GM12891 (cell line): Measurements from ENCODE around the gene CCDC8.
"Not testable (repeated sequence)": the region's sequence is repeated elsewhere in the genome, so short reads cannot be mapped to it uniquely, and the experiment has no call there.

Source experiments
- DNase-seq: peaks from one replicate; pipeline ENCODE4 v3.0.0; 2011; ENCODE audit warnings: low spot score; ENCODE audit not compliant: insufficient read length
- FAIRE-seq: peaks from 2 replicates; lab custom pipeline; 2011; peaks lifted over from hg19 to GRCh38; lab: Jason Lieb, UNC
- PAX5 ChIP-seq: IDR thresholded peaks from 2 replicates; pipeline ENCODE4 v1.6.1; 2011; ENCODE audit warnings: low read length, moderate library complexity, mild to moderate bottlenecking; ENCODE audit not compliant: insufficient read depth, severe bottlenecking
- POLR2A ChIP-seq: IDR thresholded peaks from 2 replicates; pipeline ENCODE4 v1.6.1; 2011; ENCODE audit warnings: low read depth, low read length, control low read depth
- POLR2AphosphoS5 ChIP-seq: IDR thresholded peaks from 2 replicates; pipeline ENCODE4 v1.6.1; 2011; ENCODE audit warnings: low read depth, low read length, control low read depth
- POU2F2 ChIP-seq: IDR thresholded peaks from 2 replicates; pipeline ENCODE4 v1.6.1; 2011; ENCODE audit warnings: low read depth, mild to moderate bottlenecking, control low read depth, low read length, moderate library complexity
- SPI1 ChIP-seq: IDR thresholded peaks from 2 replicates; pipeline ENCODE4 v1.6.1; 2011; ENCODE audit warnings: low read depth, low read length, control low read depth
- TAF1 ChIP-seq: IDR thresholded peaks from 2 replicates; pipeline ENCODE4 v1.6.1; 2011; ENCODE audit warnings: low read depth, low read length, control low read depth

CCDC8 gene

DNA sequence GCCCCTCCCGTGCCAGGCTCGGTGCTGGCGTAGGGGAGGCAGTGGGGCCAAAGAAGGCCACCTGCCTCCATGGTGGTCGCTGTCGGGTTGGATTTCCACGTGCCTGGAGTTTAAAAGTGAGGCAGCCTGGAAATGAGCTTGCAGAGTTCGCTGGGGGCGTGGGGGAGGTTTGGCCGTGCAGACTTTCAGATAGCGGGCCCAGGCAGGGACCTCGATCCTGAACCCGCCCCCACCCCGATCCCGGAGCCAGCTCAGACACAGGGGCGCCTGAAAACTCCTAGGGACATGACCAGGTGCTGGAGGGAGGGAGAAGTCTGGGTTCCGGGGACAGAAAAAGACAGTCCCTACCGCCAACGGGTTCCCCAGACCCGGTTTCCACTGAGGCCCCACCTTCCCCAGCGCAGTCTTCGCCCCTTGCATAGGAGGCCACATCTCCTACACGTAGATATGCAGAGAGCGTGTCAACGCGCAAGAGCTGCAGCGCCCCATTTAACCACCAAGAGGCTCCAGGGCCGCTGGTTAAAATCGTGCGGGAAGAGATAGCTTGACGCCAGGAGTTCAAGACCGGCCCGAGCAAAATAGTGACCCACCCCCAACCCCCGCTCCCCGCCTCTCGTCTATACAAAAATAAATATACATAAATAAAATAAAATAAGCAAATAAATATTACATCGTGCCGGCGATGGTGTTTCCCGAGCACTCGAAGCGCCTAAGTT, 8.5 kb downstream of the CCDC8 start:
- DNase-seq (no peak), FAIRE-seq (no peak)
- TF ChIP-seq TAF1 (no peak), SPI1 (no peak), POU2F2 (no peak), PAX5 (no peak), POLR2AphosphoS5 (no peak), POLR2A (no peak)

DNA sequence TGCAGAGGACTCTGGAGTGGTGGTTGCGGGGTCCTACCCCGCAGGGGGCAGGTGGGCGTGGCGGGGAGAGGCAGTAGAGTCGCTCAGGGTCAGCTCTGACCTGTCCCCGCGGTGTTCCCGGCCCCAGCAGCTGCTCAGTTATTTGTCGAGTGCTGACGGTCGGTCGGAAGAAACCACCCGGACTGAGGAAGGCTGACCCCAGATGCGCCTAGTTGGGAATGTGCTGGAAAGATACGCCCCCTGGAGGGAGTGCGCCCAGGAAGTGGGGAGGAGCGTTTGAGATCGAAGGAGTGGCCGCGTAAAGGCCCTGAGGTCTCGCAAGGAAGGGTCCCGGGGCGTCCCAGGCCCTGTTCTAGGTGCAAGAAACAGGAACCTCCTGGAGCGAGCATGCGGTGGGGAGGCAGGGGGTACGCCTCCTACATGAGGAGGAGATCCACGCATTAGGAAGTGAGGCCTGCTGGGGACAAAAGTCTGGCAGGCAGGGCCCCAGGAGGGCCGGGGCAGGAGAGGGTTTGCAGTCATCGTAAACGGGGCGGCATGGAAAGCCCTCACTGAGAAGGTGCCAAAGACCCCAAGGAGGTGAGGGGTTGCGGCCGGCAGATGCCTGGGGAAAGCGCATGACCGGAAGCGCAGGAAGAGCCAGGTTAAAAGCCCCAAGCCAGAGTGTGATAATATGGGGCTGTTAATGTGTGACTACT, 9.2 kb downstream of the CCDC8 start:
- FAIRE-seq (no peak), DNase-seq (no peak)
- no peak for TF ChIP-seq PAX5
- TF ChIP-seq POU2F2 = no peak
- no peak for TF ChIP-seq SPI1
- TF ChIP-seq POLR2AphosphoS5 = no peak
- no peak for TF ChIP-seq POLR2A
- no peak for TF ChIP-seq TAF1

DNA sequence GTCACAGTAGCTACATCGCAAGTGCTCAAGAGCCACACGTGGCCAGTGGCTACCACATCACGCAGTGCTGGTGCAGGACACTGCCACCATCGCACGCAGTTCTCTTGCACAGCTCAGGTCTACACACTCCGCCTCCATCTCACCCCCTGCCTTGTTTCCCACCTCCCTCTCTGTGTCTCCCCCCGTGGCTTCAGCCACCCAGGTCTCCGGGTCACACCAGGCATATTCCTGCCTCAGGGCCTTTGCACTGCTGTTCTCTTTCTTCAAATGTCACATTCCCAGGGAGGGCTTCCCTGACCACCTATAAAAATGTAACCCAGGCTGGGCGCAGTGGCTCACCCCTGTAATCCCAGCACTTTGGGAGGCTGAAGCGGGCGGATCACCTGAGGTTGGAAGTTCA, 10.6 kb downstream of the CCDC8 start:
- DNase-seq = no peak
- TF ChIP-seq SPI1 (no peak), POLR2A (no peak), POLR2AphosphoS5 (no peak), TAF1 (no peak), PAX5 (no peak), POU2F2 (no peak)
- FAIRE-seq = no peak

DNA sequence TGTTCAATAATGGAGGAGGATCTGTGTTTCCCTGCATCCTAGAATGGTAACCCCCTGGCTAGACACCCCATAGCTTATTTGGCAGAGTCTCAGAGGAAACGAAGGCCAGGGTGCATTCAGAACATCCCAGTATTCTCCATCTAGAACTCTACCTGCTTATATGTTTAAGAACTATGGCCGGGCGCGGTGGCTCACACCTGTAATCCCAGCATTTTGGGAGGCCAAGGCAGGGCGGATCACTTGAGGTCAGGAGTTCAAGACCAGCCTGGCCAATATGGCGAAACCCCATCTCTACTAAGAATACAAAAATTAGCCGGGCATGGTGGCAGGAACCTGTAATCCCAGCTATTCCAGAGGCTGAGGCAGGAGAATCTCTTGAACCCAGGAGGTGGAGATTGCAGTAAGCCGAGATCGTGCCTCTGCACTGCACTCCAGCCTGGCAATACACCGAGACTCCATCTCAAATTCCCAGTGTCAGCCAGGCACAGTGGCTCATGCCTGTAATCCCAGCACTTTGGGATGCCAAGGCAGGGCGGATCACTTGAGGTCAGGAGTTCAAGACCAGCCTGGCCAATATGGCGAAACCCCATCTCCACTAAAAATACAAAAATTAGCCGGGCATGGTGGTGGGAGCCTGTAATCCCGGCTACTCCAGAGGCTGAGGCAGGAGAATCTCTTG, 15.4 kb downstream of the CCDC8 start:
- not testable (repeated sequence) for DNase-seq, FAIRE-seq

DNA sequence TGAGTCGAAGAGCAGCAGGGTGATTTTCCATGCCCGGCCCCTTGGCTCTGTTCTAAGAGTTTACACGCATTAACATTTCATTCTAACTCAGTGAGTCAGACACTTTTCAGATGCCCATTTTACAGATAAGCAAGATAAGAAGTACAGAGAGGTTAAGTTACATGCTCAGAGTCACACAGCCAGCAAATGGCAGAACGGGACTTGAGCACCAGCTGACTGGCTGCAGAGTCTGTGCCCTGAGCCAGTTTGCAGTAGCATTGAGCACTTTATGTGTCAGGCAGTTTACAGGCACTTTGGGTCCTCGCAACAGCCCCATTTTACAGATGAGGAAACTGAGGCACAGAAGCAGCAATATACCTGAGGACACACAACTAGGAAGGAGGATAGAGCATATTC, 19.0 kb downstream of the CCDC8 start:
- DNase-seq (no peak), FAIRE-seq (peak; percentile 28)
- no peak for TF ChIP-seq POLR2A
- TF ChIP-seq POLR2AphosphoS5 = no peak
- no peak for TF ChIP-seq PAX5
- no peak for TF ChIP-seq POU2F2
- TF ChIP-seq SPI1 = no peak
- no peak for TF ChIP-seq TAF1

DNA sequence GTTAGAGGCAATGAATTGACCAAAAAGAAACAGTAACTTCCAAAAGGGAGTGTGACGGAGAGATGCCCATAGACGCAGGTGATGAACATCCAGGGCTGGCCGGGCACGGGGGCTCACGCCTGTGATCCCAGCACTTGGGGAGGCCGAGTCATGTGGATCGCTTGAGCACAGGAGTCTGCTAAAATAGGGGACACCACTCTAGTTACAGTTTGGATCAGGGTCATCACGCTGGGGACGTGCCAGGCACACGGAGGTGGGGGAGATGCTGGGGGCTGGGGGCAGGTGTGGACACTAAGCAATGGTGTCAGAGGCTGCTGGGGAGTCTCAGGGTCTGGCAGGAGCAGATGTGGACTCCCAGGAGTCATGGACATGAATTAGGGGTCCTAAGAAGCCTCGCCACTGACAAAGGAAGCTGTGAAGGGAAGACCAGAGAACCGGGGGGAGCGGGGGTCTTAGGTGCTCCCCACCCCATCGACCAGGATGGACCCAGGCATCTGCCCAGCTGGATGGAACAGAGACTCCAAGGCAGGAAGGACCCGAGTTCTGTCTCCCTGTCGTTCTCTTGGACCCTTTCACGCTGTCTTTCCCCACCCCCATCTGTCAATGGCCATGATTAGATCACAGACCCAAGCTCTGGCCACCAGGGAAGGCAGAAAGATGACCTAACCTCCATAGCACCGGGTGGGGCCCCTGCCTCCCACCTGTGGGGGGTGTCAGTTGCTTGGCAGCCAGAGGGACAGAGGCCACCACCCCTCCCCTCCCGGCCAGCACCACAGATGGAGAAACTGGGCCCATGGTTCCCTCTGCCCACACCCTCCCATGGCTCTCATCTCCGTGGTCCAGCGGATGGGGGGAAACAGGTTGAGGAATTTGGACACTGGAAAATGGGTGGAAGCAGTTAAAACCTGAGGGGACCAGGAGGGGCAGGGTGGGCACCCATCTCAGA, 19.6 kb downstream of the CCDC8 start:
- DNase-seq (no peak), FAIRE-seq (no peak)
- TF ChIP-seq PAX5 = no peak
- no peak for TF ChIP-seq TAF1
- TF ChIP-seq SPI1 = no peak
- TF ChIP-seq POU2F2 = no peak
- TF ChIP-seq POLR2A = no peak

DNA sequence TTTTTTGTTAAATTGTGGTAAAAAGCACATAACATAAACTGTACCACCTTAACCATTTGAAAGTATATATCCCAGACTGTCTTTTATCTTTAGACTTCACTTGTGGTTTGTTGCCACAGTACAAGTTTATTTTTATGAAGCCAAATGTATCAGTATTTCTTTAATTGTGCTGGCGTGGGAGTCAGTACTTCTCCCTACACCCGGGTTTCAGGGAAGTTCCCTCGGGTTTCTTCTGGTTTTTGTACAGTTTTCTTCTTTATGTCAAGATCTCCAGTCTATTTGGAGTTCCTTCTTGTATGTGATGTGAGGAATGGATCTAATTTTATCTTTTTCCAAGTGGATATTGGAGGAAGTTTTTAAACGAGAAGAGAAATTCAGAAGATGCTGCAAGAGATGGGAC, 20.5 kb downstream of the CCDC8 start:
- FAIRE-seq (no peak), DNase-seq (no peak)
- TF ChIP-seq POU2F2 (no peak), SPI1 (no peak), TAF1 (no peak), POLR2A (no peak), PAX5 (no peak)

DNA sequence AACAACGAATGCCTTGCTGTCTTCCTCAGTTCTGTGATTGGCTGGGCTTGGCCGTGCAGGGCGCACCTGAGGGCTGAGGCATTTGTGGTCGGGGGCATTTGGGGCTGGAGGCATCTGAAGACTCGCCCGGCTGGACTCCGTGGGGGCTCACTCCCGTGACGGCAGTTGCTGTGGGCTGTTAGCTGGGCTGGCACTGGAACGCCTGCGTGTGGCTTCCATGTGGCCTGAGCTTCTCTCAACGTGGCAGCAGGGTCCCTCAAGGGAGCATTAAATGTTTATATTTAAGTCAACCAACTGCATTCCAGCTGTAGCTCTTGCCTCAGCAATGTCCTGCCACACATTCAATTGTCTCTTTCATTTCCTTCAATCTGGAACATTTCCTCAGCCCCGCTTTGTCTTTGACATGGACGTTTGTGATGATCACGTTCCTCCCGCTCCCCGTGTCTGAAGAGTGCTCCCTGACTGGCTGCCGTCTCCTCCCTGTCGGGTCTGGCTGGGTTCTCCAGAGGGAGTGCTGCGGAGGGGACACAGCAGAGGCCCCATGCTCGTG, 21.0 kb downstream of the CCDC8 start:
- DNase-seq (no peak), FAIRE-seq (no peak)
- no peak for TF ChIP-seq PAX5
- no peak for TF ChIP-seq POLR2AphosphoS5
- TF ChIP-seq TAF1 = no peak
- TF ChIP-seq POU2F2 = no peak
- TF ChIP-seq POLR2A = no peak
- TF ChIP-seq SPI1 = no peak
